ENCODE measurements around the gene MDFIC. TPM values are rescaled to one million over a fixed set of nuclear protein-coding genes. Genes with fewer than 3 reads are reported as not detected.
A peak's percentile ranks its signal among the peaks of the same experiment; 100 is the strongest.

The MDFIC gene
- total RNA-seq, 2 experiments from 2014 or later, result 85.8 to 90.7 TPM

- Mint-ChIP-seq H3K4me3 (no peak overlapping the region), H3K4me1 (peaks cover 22% of the 10 kb centered on the region), H3K27me3 (no peaks in the 10 kb centered on the region), H3K36me3 (ENCODE audit: low read depth) (peaks cover 62% of the 10 kb centered on the region), H3K27ac (no peak overlapping the region), H3K9me3 (peaks cover 7% of the 10 kb centered on the region)
- no peak for DNase-seq
- ChIA-PET CTCF (interaction anchor here (0.6 kb wide), 1 partner anchor 653 kb away, joined by 3 read pairs; no protein-coding TSS in a partner anchor), POLR2A (interaction anchor here (0.7 to 1.8 kb wide), 2 partner anchors 10 to 22 kb away, joined by 3 to 5 read pairs; no protein-coding TSS in a partner anchor)
These were observed 64.6 kb downstream of the MDFIC start for GRCh38 chr7:114986190-114987180.

GRCh38 chr7:114988026-114988425, 66.1 kb downstream of the MDFIC start:
- peaks cover 7% of the 10 kb centered on the region for H3K9me3 Mint-ChIP-seq
- H3K27me3 Mint-ChIP-seq, result no peaks in the 10 kb centered on the region
- peaks cover 66% of the 10 kb centered on the region for H3K36me3 Mint-ChIP-seq (ENCODE audit: low read depth)
- CTCF ChIA-PET, result no interaction called here
- POLR2A ChIA-PET, result interaction anchor here (0.6 to 2.2 kb wide), 4 partner anchors 8 to 65 kb away, joined by 3 to 6 read pairs (median 4); no protein-coding TSS in a partner anchor
- H3K4me3 Mint-ChIP-seq, result no peak overlapping the region
- H3K27ac Mint-ChIP-seq, result no peak overlapping the region
- no peak for DNase-seq
- H3K4me1 Mint-ChIP-seq, result peaks cover 13% of the 10 kb centered on the region

- no peak overlapping the region for H3K27ac Mint-ChIP-seq
- peaks cover 19% of the 10 kb centered on the region for H3K4me1 Mint-ChIP-seq
- ChIA-PET CTCF (no interaction called here), POLR2A (interaction anchor here (1.1 to 2.2 kb wide), 3 partner anchors 10 to 20 kb away, joined by 3 to 6 read pairs (median 3); no protein-coding TSS in a partner anchor)
- H3K36me3 Mint-ChIP-seq (ENCODE audit: low read depth), result peaks cover 69% of the 10 kb centered on the region
- no peak overlapping the region for H3K4me3 Mint-ChIP-seq
- peaks cover 7% of the 10 kb centered on the region for H3K9me3 Mint-ChIP-seq
- no peak for DNase-seq
- no peaks in the 10 kb centered on the region for H3K27me3 Mint-ChIP-seq
These were observed 67.0 kb downstream of the MDFIC start for GRCh38 chr7:114988755-114989375.

GRCh38 chr7:114989531-114989930, 67.6 kb downstream of the MDFIC start:
- Mint-ChIP-seq H3K4me1 (peaks cover 22% of the 10 kb centered on the region), H3K4me3 (no peak overlapping the region), H3K9me3 (peaks cover 7% of the 10 kb centered on the region), H3K27ac (no peak overlapping the region), H3K36me3 (ENCODE audit: low read depth) (peaks cover 72% of the 10 kb centered on the region), H3K27me3 (no peaks in the 10 kb centered on the region)
- ChIA-PET POLR2A (interaction anchor here (1.1 to 2.2 kb wide), 3 partner anchors 10 to 20 kb away, joined by 3 to 6 read pairs (median 3); no protein-coding TSS in a partner anchor), CTCF (no interaction called here)
- DNase-seq, result no peak

GRCh38 chr7:114997487-114998404, 75.9 kb downstream of the MDFIC start:
- ChIA-PET CTCF (interaction anchor here (1.1 to 2.1 kb wide), 3 partner anchors 10 to 75 kb away, joined by 3 to 9 read pairs (median 4); partner anchors contain the start of gene MDFIC), POLR2A (interaction anchor here (0.8 to 3.5 kb wide), 3 partner anchors 11 to 219 kb away, joined by 3 to 30 read pairs (median 14); no protein-coding TSS in a partner anchor)
- Mint-ChIP-seq H3K4me1 (peaks cover 56% of the 10 kb centered on the region), H3K27me3 (no peaks in the 10 kb centered on the region), H3K4me3 (peak overlapping the region; percentile 45), H3K9me3 (peaks cover 3% of the 10 kb centered on the region), H3K36me3 (ENCODE audit: low read depth) (peaks cover 73% of the 10 kb centered on the region), H3K27ac (peak overlapping the region; percentile 76)
- DNase-seq, result no peak

- H3K27me3 Mint-ChIP-seq, result no peaks in the 10 kb centered on the region
- peaks cover 65% of the 10 kb centered on the region for H3K4me1 Mint-ChIP-seq
- ChIA-PET CTCF (no interaction called here), POLR2A (interaction anchor here (1.2 to 1.9 kb wide), 2 partner anchors 15 to 81 kb away, joined by 3 to 9 read pairs; no protein-coding TSS in a partner anchor)
- H3K27ac Mint-ChIP-seq, result no peak overlapping the region
- DNase-seq, result no peak
- no peaks in the 10 kb centered on the region for H3K9me3 Mint-ChIP-seq
- H3K36me3 Mint-ChIP-seq (ENCODE audit: low read depth), result peaks cover 71% of the 10 kb centered on the region
- no peak overlapping the region for H3K4me3 Mint-ChIP-seq
These were observed 82.2 kb downstream of the MDFIC start for GRCh38 chr7:115004121-115004520.

- CTCF ChIA-PET, result interaction anchor here (6.1 kb wide), 1 partner anchor 81 kb away, joined by 39 read pairs; no protein-coding TSS in a partner anchor
- Mint-ChIP-seq H3K9me3 (no peaks in the 10 kb centered on the region), H3K4me3 (no peak overlapping the region), H3K27ac (no peak overlapping the region), H3K27me3 (no peaks in the 10 kb centered on the region), H3K4me1 (peaks cover 75% of the 10 kb centered on the region), H3K36me3 (ENCODE audit: low read depth) (peaks cover 69% of the 10 kb centered on the region)
- POLR2A ChIA-PET, result interaction anchor here (1.3 to 1.9 kb wide), 2 partner anchors 78 to 82 kb away, joined by 3 to 9 read pairs; no protein-coding TSS in a partner anchor
- no peak for DNase-seq
These were observed 83.4 kb downstream of the MDFIC start for GRCh38 chr7:115005251-115005650.

GRCh38 chr7:115005953-115006352, 84.1 kb downstream of the MDFIC start:
- no peak for DNase-seq
- H3K27ac Mint-ChIP-seq, result peak overlapping the region; percentile 21
- ChIA-PET CTCF (interaction anchor here (6.1 kb wide), 1 partner anchor 82 kb away, joined by 39 read pairs; no protein-coding TSS in a partner anchor), POLR2A (interaction anchor here (1.3 to 8.7 kb wide), 3 partner anchors 79 to 82 kb away, joined by 3 to 309 read pairs (median 9); partner anchors contain the start of gene MDFIC)
- no peaks in the 10 kb centered on the region for H3K27me3 Mint-ChIP-seq
- H3K36me3 Mint-ChIP-seq (ENCODE audit: low read depth), result peaks cover 65% of the 10 kb centered on the region
- H3K9me3 Mint-ChIP-seq, result no peaks in the 10 kb centered on the region
- peaks cover 79% of the 10 kb centered on the region for H3K4me1 Mint-ChIP-seq
- H3K4me3 Mint-ChIP-seq, result no peak overlapping the region

GRCh38 chr7:115007751-115008150, 85.9 kb downstream of the MDFIC start:
- Mint-ChIP-seq H3K27ac (peak overlapping the region; percentile 96), H3K36me3 (ENCODE audit: low read depth) (peaks cover 69% of the 10 kb centered on the region), H3K4me1 (peaks cover 81% of the 10 kb centered on the region), H3K9me3 (peaks cover 8% of the 10 kb centered on the region), H3K4me3 (peak overlapping the region; percentile 72), H3K27me3 (no peaks in the 10 kb centered on the region)
- no peak for DNase-seq
- ChIA-PET POLR2A (interaction anchor here (1.0 to 8.7 kb wide), 8 partner anchors 9 to 118 kb away, joined by 3 to 309 read pairs (median 6); partner anchors contain the start of gene MDFIC), CTCF (interaction anchor here (1.3 to 6.1 kb wide), 3 partner anchors 9 to 84 kb away, joined by 4 to 39 read pairs (median 9); no protein-coding TSS in a partner anchor)

- H3K27me3 Mint-ChIP-seq, result no peaks in the 10 kb centered on the region
- H3K4me1 Mint-ChIP-seq, result peaks cover 79% of the 10 kb centered on the region
- DNase-seq, result peak; percentile 32
- peaks cover 68% of the 10 kb centered on the region for H3K36me3 Mint-ChIP-seq (ENCODE audit: low read depth)
- peaks cover 10% of the 10 kb centered on the region for H3K9me3 Mint-ChIP-seq
- peak overlapping the region; percentile 72 for H3K4me3 Mint-ChIP-seq
- ChIA-PET POLR2A (interaction anchor here (0.6 to 8.7 kb wide), 22 partner anchors 8 to 1945 kb away, joined by 3 to 309 read pairs (median 5); partner anchors contain the start of genes MDFIC and ST7), CTCF (interaction anchor here (0.9 to 6.1 kb wide), 8 partner anchors 10 to 143 kb away, joined by 3 to 39 read pairs (median 4); partner anchors contain the start of gene MDFIC)
- H3K27ac Mint-ChIP-seq, result peak overlapping the region; percentile 96
These were observed 86.7 kb downstream of the MDFIC start for GRCh38 chr7:115008465-115009114.

- POLR2A ChIA-PET, result interaction anchor here (0.6 to 8.7 kb wide), 22 partner anchors 11 to 1944 kb away, joined by 3 to 309 read pairs (median 5); partner anchors contain the start of genes MDFIC and ST7
- Mint-ChIP-seq H3K27ac (peak overlapping the region; percentile 96), H3K4me3 (peak overlapping the region; percentile 72), H3K27me3 (no peaks in the 10 kb centered on the region), H3K9me3 (peaks cover 12% of the 10 kb centered on the region), H3K4me1 (peaks cover 82% of the 10 kb centered on the region), H3K36me3 (ENCODE audit: low read depth) (peaks cover 70% of the 10 kb centered on the region)
- CTCF ChIA-PET, result interaction anchor here (0.8 to 6.1 kb wide), 9 partner anchors 11 to 144 kb away, joined by 3 to 39 read pairs (median 4); partner anchors contain the start of gene MDFIC
- no peak for DNase-seq
These were observed 87.2 kb downstream of the MDFIC start for GRCh38 chr7:115009139-115009538.

All from activated CD4-positive, alpha-beta memory T cell treated with anti-CD3 and anti-CD28 coated beads, Interleukin-2, amount 10 ng/mL, durations not matched to agents 7 days and 5 days (primary cell).